SK-N-SH (cell line): ENCODE results near the gene POLA2.

Source experiments
- FOXJ3 ChIP-seq: sonication (generic); formaldehyde crosslinking; IDR thresholded peaks from 2 replicates; pipeline ENCODE4 v1.5.1; 2020; ENCODE audit warnings: mild to moderate bottlenecking, missing genetic modification reagents
- FOXM1 ChIP-seq: IDR thresholded peaks from 2 replicates; pipeline ENCODE4 v1.4.0; 2012; ENCODE audit warnings: low read depth, mild to moderate bottlenecking
- GABPA ChIP-seq: IDR thresholded peaks from 2 replicates; pipeline ENCODE4 v1.4.0; 2012; ENCODE audit warnings: low read depth, mild to moderate bottlenecking
- NFIC ChIP-seq: IDR thresholded peaks from 2 replicates; pipeline ENCODE4 v1.4.0; 2012; ENCODE audit warnings: borderline replicate concordance
- RAD21 ChIP-seq: IDR thresholded peaks from 2 replicates; pipeline ENCODE4 v1.6.1; 2012; ENCODE audit warnings: mild to moderate bottlenecking, low read length
- TAF1 ChIP-seq: IDR thresholded peaks from 2 replicates; pipeline ENCODE4 v1.6.1; 2012; ENCODE audit warnings: low read depth, mild to moderate bottlenecking, low read length, moderate library complexity, borderline replicate concordance
- YY1 ChIP-seq: IDR thresholded peaks from 2 replicates; pipeline ENCODE4 v1.4.0; 2012; ENCODE audit warnings: low read depth, mild to moderate bottlenecking
- TF ChIP-seq, protein P1 (sequence below): IDR thresholded peaks from 2 replicates; pipeline ENCODE4 v1.4.0; 2012; ENCODE audit warnings: low read depth, borderline replicate concordance
- TF ChIP-seq, protein P2 (sequence below): fragments of 200-600 bp; sonication (generic); IDR thresholded peaks from 2 replicates; pipeline ENCODE4 v1.6.1; 2017; ENCODE audit warnings: antibody characterized with exemption, mild to moderate bottlenecking, moderate library complexity
- TF ChIP-seq, protein P3 (sequence below): IDR thresholded peaks from 2 replicates; pipeline ENCODE4 v1.4.0; 2012; ENCODE audit warnings: low read depth

DNA sequence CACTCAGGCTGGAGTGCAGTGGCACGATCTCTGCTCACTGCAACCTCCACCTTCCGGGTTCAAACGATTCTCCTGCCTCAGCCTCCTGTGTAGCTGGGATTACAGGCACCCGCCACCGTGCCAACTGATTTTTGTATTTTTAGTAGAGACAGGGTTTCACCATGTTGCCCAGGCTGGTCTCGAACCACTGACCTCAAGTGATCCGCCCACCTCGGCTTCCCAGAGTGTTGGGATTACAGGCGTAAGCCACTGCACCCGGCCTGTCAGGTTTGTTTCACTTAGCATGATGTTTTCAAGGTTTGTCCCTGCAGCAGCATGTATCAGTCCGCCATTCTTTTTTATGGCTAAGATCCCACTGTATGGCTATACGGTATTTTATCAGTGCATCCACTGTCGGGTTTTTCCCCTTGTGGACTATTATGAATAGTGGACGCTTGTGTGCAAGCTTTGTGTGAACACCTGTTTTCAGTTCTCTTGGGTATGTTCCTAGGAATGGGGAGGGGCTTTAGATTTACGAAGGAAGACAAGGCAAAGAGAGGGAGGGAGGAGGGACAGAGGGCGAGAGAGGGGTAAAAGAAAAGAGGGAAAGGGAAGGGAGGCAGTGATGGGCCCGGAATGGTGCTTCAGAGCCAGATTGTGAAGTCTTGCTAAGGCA, 39.0 kb downstream of the POLA2 start:
- TF ChIP-seq GABPA (no peak), RAD21 (no peak), FOXM1 (no peak), NFIC (no peak), YY1 (no peak), TAF1 (no peak), FOXJ3 (no peak)
- TF ChIP-seq, protein P1, sequence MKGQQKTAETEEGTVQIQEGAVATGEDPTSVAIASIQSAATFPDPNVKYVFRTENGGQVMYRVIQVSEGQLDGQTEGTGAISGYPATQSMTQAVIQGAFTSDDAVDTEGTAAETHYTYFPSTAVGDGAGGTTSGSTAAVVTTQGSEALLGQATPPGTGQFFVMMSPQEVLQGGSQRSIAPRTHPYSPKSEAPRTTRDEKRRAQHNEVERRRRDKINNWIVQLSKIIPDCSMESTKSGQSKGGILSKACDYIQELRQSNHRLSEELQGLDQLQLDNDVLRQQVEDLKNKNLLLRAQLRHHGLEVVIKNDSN = no peak
- TF ChIP-seq, protein P2, sequence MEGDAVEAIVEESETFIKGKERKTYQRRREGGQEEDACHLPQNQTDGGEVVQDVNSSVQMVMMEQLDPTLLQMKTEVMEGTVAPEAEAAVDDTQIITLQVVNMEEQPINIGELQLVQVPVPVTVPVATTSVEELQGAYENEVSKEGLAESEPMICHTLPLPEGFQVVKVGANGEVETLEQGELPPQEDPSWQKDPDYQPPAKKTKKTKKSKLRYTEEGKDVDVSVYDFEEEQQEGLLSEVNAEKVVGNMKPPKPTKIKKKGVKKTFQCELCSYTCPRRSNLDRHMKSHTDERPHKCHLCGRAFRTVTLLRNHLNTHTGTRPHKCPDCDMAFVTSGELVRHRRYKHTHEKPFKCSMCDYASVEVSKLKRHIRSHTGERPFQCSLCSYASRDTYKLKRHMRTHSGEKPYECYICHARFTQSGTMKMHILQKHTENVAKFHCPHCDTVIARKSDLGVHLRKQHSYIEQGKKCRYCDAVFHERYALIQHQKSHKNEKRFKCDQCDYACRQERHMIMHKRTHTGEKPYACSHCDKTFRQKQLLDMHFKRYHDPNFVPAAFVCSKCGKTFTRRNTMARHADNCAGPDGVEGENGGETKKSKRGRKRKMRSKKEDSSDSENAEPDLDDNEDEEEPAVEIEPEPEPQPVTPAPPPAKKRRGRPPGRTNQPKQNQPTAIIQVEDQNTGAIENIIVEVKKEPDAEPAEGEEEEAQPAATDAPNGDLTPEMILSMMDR = no peak
- TF ChIP-seq, protein P3, sequence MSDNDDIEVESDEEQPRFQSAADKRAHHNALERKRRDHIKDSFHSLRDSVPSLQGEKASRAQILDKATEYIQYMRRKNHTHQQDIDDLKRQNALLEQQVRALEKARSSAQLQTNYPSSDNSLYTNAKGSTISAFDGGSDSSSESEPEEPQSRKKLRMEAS = no peak
